Parathyroid adenoma (tissue), 2 donors: Measurements from ENCODE around the gene UAP1.

Experiments
- H2AFZ ChIP-seq: fragments of 300-600 bp; sonication (generic); one replicate; pipeline ENCODE4 v1.7.0; 2017; ENCODE audit warnings: antibody characterized with exemption, mild to moderate bottlenecking
- H3K27ac ChIP-seq: fragments of 300-600 bp; sonication (generic); one replicate; pipeline ENCODE4 v1.7.0; 2017
- H3K27me3 ChIP-seq: fragments of 300-600 bp; sonication (generic); one replicate; pipeline ENCODE4 v1.7.0; 2017; ENCODE audit warnings: low read length; ENCODE audit not compliant: control insufficient read depth, insufficient read depth
- H3K36me3 ChIP-seq: fragments of 300-600 bp; sonication (generic); one replicate; pipeline ENCODE4 v1.7.0; 2017; ENCODE audit warnings: low read length; ENCODE audit not compliant: control insufficient read depth, insufficient read depth
- H3K4me1 ChIP-seq: fragments of 300-600 bp; sonication (generic); one replicate; pipeline ENCODE4 v1.7.0; 2017; ENCODE audit warnings: control low read depth
- H3K4me2 ChIP-seq: fragments of 300-600 bp; sonication (generic); one replicate; pipeline ENCODE4 v1.7.0; 2017; ENCODE audit warnings: low read length
- H3K4me3 ChIP-seq: fragments of 300-600 bp; sonication (generic); one replicate; pipeline ENCODE4 v1.7.0; 2017; ENCODE audit warnings: low read depth, low read length
- H3K79me2 ChIP-seq: fragments of 300-600 bp; sonication (generic); one replicate; pipeline ENCODE4 v1.7.0; 2017; ENCODE audit warnings: control low read depth
- H3K9ac ChIP-seq: fragments of 300-600 bp; sonication (generic); one replicate; pipeline ENCODE4 v1.7.0; 2017; ENCODE audit warnings: mild to moderate bottlenecking
- H3K9me3 ChIP-seq: fragments of 300-600 bp; sonication (generic); one replicate; pipeline ENCODE4 v1.7.0; 2017; ENCODE audit warnings: low read length; ENCODE audit not compliant: control insufficient read depth
- CTCF ChIP-seq: fragments of 300-600 bp; sonication (generic); IDR thresholded peaks from one replicate; pipeline ENCODE4 v1.7.0; 2017; ENCODE audit warnings: antibody characterized with exemption, mild to moderate bottlenecking
- donor health status: primary hyperparathyroidism.

UAP1 gene

GRCh38 chr1:162587761-162588260 is 26.3 kb downstream of the UAP1 start:
- Histone ChIP-seq H3K27me3 (no peaks in the 10 kb centered on the region), H3K79me2 (no peaks in the 10 kb centered on the region), H3K9ac (no peak overlapping the region), H3K4me3 (no peak overlapping the region), H3K4me1 (no peaks in the 10 kb centered on the region), H3K27ac (no peak overlapping the region), H3K9me3 (no peaks in the 10 kb centered on the region), H2AFZ (no peak overlapping the region), H3K4me2 (no peak overlapping the region), H3K36me3 (no peaks in the 10 kb centered on the region)
- no peak for TF ChIP-seq CTCF

- no peak overlapping the region for H3K4me3 ChIP-seq
- H3K27me3 ChIP-seq: no peaks in the 10 kb centered on the region
- H3K9me3 ChIP-seq: no peaks in the 10 kb centered on the region
- H3K4me2 ChIP-seq: no peak overlapping the region
- no peak overlapping the region for H2AFZ ChIP-seq
- no peak overlapping the region for H3K9ac ChIP-seq
- no peak for TF ChIP-seq CTCF
- H3K36me3 ChIP-seq: no peaks in the 10 kb centered on the region
- no peaks in the 10 kb centered on the region for H3K4me1 ChIP-seq
- H3K79me2 ChIP-seq: no peaks in the 10 kb centered on the region
- H3K27ac ChIP-seq: no peak overlapping the region
Measured at GRCh38 chr1:162590101-162590500, 28.6 kb downstream of the UAP1 start.

GRCh38 chr1:162590686-162591085 is 29.2 kb downstream of the UAP1 start:
- Histone ChIP-seq H3K79me2 (no peaks in the 10 kb centered on the region), H3K27me3 (no peaks in the 10 kb centered on the region), H3K36me3 (no peaks in the 10 kb centered on the region), H3K27ac (no peak overlapping the region), H2AFZ (no peak overlapping the region), H3K4me2 (no peak overlapping the region), H3K9ac (no peak overlapping the region), H3K9me3 (no peaks in the 10 kb centered on the region), H3K4me3 (no peak overlapping the region), H3K4me1 (no peaks in the 10 kb centered on the region)
- no peak for TF ChIP-seq CTCF

GRCh38 chr1:162596514-162597170 is 35.1 kb downstream of the UAP1 start:
- Histone ChIP-seq H3K36me3 (no peaks in the 10 kb centered on the region), H2AFZ (no peak overlapping the region)

More at GRCh38 chr1:162596514-162597170, 35.1 kb downstream of the UAP1 start:
- no peaks in the 10 kb centered on the region for H3K4me1 ChIP-seq
- H3K27me3 ChIP-seq: no peaks in the 10 kb centered on the region
- no peaks in the 10 kb centered on the region for H3K79me2 ChIP-seq
- H3K27ac ChIP-seq: no peak overlapping the region
- H3K4me3 ChIP-seq: no peak overlapping the region
- H3K9me3 ChIP-seq: no peaks in the 10 kb centered on the region
- H3K4me2 ChIP-seq: no peak overlapping the region
- no peak for TF ChIP-seq CTCF
- H3K9ac ChIP-seq: no peak overlapping the region
